OCI-LY3 (cell line): ENCODE results near the gene MRGPRX3.

Experiments
- EZH2phosphoT487 ChIP-seq: fragments of 200-600 bp; shearing (Covaris generic); IDR thresholded peaks from 2 replicates; pipeline ENCODE4 v1.6.1; 2018; ENCODE audit warnings: antibody characterized with exemption, mixed run types, low read depth
- TF ChIP-seq, protein P1 (sequence below): fragments of 200-600, 300-600 bp; sonication (generic); IDR thresholded peaks from 2 replicates; pipeline ENCODE4 v1.5.1; 2014; ENCODE audit warnings: antibody characterized with exemption, low read length, low read depth

DNA sequence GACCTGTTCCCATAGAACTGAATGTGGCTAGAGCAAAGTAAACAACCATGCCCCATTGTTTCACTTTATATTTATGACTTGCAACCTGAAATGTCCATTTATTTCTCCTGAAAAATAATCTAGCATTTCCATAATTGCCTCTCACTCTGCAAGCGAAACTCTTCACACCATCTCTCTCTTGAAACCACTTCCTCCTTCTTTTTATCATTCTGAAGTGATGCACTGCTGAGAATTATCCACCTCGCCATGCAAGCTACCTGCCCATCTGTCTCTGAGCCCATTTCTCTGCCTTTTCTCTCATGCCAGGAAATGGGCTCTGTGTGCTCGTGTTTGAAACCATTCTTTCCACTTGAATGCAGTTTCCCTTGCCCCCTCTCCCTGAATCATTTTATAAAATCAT lies 13.5 kb downstream of the MRGPRX3 start:
- TF ChIP-seq, protein P1, sequence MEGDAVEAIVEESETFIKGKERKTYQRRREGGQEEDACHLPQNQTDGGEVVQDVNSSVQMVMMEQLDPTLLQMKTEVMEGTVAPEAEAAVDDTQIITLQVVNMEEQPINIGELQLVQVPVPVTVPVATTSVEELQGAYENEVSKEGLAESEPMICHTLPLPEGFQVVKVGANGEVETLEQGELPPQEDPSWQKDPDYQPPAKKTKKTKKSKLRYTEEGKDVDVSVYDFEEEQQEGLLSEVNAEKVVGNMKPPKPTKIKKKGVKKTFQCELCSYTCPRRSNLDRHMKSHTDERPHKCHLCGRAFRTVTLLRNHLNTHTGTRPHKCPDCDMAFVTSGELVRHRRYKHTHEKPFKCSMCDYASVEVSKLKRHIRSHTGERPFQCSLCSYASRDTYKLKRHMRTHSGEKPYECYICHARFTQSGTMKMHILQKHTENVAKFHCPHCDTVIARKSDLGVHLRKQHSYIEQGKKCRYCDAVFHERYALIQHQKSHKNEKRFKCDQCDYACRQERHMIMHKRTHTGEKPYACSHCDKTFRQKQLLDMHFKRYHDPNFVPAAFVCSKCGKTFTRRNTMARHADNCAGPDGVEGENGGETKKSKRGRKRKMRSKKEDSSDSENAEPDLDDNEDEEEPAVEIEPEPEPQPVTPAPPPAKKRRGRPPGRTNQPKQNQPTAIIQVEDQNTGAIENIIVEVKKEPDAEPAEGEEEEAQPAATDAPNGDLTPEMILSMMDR: no peak
- no peak for TF ChIP-seq EZH2phosphoT487
